Prostate gland (tissue), 2 donors: Measurements from ENCODE around the gene CCNJ.

ENCODE experiments used
- POLR2A ChIP-seq: fragments of 450-650 bp; IDR thresholded peaks from one replicate; pipeline ENCODE4 v1.6.1; 2016; ENCODE audit warnings: antibody characterized with exemption, mild to moderate bottlenecking
- POLR2AphosphoS5 ChIP-seq: sonication (generic); formaldehyde crosslinking; IDR thresholded peaks from one replicate; pipeline ENCODE4 v1.6.1; 2017; ENCODE audit warnings: antibody characterized with exemption
- TF ChIP-seq, protein P1 (sequence below), 4 experiments: fragments of 200-600 bp in 2 of 4; fragments of 450-650 bp in 2 of 4; sonication (generic) in 2 of 4; IDR thresholded peaks; 1 replicate in 3 of 4; 2 replicates in 1 of 4; pipeline ENCODE4 v1.5.1; 2016 to 2019; ENCODE audit warnings: antibody characterized with exemption in 4 of 4, mild to moderate bottlenecking in 2 of 4, moderate library complexity in 2 of 4

DNA sequence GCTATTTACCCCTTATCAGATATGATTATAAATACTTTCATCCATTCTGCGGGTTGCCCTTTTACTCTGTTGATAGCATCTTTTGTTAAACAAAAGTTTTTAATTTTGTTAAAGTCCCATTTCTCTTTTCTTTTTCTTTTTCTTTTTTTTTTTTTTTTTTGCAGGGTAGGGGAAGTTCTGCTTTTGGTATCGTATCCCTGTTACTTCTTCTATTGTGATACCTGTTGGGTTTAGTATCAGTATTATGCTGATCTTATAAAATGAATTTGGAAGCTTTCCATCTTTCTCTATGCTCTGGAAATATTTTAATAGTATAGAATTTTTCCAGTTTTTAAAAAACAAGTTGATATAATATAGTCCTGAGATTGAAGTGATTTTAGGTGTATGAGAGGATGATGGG is 6.0 kb downstream of the CCNJ start:
- TF ChIP-seq, protein P1, sequence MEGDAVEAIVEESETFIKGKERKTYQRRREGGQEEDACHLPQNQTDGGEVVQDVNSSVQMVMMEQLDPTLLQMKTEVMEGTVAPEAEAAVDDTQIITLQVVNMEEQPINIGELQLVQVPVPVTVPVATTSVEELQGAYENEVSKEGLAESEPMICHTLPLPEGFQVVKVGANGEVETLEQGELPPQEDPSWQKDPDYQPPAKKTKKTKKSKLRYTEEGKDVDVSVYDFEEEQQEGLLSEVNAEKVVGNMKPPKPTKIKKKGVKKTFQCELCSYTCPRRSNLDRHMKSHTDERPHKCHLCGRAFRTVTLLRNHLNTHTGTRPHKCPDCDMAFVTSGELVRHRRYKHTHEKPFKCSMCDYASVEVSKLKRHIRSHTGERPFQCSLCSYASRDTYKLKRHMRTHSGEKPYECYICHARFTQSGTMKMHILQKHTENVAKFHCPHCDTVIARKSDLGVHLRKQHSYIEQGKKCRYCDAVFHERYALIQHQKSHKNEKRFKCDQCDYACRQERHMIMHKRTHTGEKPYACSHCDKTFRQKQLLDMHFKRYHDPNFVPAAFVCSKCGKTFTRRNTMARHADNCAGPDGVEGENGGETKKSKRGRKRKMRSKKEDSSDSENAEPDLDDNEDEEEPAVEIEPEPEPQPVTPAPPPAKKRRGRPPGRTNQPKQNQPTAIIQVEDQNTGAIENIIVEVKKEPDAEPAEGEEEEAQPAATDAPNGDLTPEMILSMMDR (IDR thresholded peaks at IDR 0.05) = no peak
- TF ChIP-seq POLR2A (no peak), POLR2AphosphoS5 (no peak)
